ENCODE results near the gene F2R.

Gene F2R

GRCh38 chr5:76684756-76685519, 31.0 kb upstream of the F2R start:
- H3K27me3 ChIP-seq (ENCODE audit: insufficient read depth, insufficient read length), result no peaks in the 10 kb centered on the region
- TF ChIP-seq YY1 (IDR thresholded peaks at IDR 0.05; ENCODE audit: insufficient read depth, insufficient read length) (no peak), ZNF274 (IDR thresholded peaks at IDR 0.05; ENCODE audit: low read depth, low read length) (no peak), SUZ12 (IDR thresholded peaks at IDR 0.05; ENCODE audit: extremely low read depth, insufficient read depth, insufficient read length) (no peak)
- no peaks in the 10 kb centered on the region for H3K4me1 ChIP-seq (ENCODE audit: insufficient read depth, insufficient read length)
- no peaks in the 10 kb centered on the region for H3K9me3 ChIP-seq (ENCODE audit: insufficient read depth, low read length)
- no peak for DNase-seq (ENCODE audit: low read depth, low spot score)
- no peak overlapping the region for H3K4me3 ChIP-seq (ENCODE audit: insufficient read length, low read depth)
- no peak overlapping the region for H3K9ac ChIP-seq (ENCODE audit: insufficient read length, low read depth)
- H3K36me3 ChIP-seq (ENCODE audit: insufficient read depth, insufficient read length, low read length), result no peaks in the 10 kb centered on the region

GRCh38 chr5:76685704-76686103, 30.2 kb upstream of the F2R start:
- Histone ChIP-seq H3K36me3 (ENCODE audit: insufficient read depth, insufficient read length, low read length) (no peaks in the 10 kb centered on the region), H3K9me3 (ENCODE audit: insufficient read depth, low read length) (no peaks in the 10 kb centered on the region), H3K4me3 (ENCODE audit: insufficient read length, low read depth) (no peak overlapping the region), H3K4me1 (ENCODE audit: insufficient read depth, insufficient read length) (no peaks in the 10 kb centered on the region), H3K9ac (ENCODE audit: insufficient read length, low read depth) (no peak overlapping the region), H3K27me3 (ENCODE audit: insufficient read depth, insufficient read length) (no peaks in the 10 kb centered on the region)
- no peak for DNase-seq (ENCODE audit: low read depth, low spot score)
- TF ChIP-seq YY1 (IDR thresholded peaks at IDR 0.05; ENCODE audit: insufficient read depth, insufficient read length) (no peak), SUZ12 (IDR thresholded peaks at IDR 0.05; ENCODE audit: extremely low read depth, insufficient read depth, insufficient read length) (no peak), ZNF274 (IDR thresholded peaks at IDR 0.05; ENCODE audit: low read depth, low read length) (no peak)

- no peak for DNase-seq (ENCODE audit: low read depth, low spot score)
- no peak overlapping the region for H3K9ac ChIP-seq (ENCODE audit: insufficient read length, low read depth)
- H3K4me3 ChIP-seq (ENCODE audit: insufficient read length, low read depth), result no peak overlapping the region
- no peaks in the 10 kb centered on the region for H3K4me1 ChIP-seq (ENCODE audit: insufficient read depth, insufficient read length)
- H3K27me3 ChIP-seq (ENCODE audit: insufficient read depth, insufficient read length), result no peaks in the 10 kb centered on the region
- no peaks in the 10 kb centered on the region for H3K36me3 ChIP-seq (ENCODE audit: insufficient read depth, insufficient read length, low read length)
- TF ChIP-seq ZNF274 (IDR thresholded peaks at IDR 0.05; ENCODE audit: low read depth, low read length), result no peak
- no peak for TF ChIP-seq YY1 (IDR thresholded peaks at IDR 0.05; ENCODE audit: insufficient read depth, insufficient read length)
- no peak for TF ChIP-seq SUZ12 (IDR thresholded peaks at IDR 0.05; ENCODE audit: extremely low read depth, insufficient read depth, insufficient read length)
- H3K9me3 ChIP-seq (ENCODE audit: insufficient read depth, low read length), result no peaks in the 10 kb centered on the region
These were observed 27.7 kb upstream of the F2R start for GRCh38 chr5:76688212-76688611.

GRCh38 chr5:76688836-76689235, 27.1 kb upstream of the F2R start:
- Histone ChIP-seq H3K4me1 (ENCODE audit: insufficient read depth, insufficient read length) (no peaks in the 10 kb centered on the region), H3K27me3 (ENCODE audit: insufficient read depth, insufficient read length) (no peaks in the 10 kb centered on the region), H3K9ac (ENCODE audit: insufficient read length, low read depth) (no peak overlapping the region), H3K9me3 (ENCODE audit: insufficient read depth, low read length) (no peaks in the 10 kb centered on the region), H3K36me3 (ENCODE audit: insufficient read depth, insufficient read length, low read length) (no peaks in the 10 kb centered on the region), H3K4me3 (ENCODE audit: insufficient read length, low read depth) (no peak overlapping the region)
- no peak for DNase-seq (ENCODE audit: low read depth, low spot score)
- TF ChIP-seq ZNF274 (IDR thresholded peaks at IDR 0.05; ENCODE audit: low read depth, low read length), result no peak
- TF ChIP-seq YY1 (IDR thresholded peaks at IDR 0.05; ENCODE audit: insufficient read depth, insufficient read length), result no peak
- TF ChIP-seq SUZ12 (IDR thresholded peaks at IDR 0.05; ENCODE audit: extremely low read depth, insufficient read depth, insufficient read length), result no peak

- no peak overlapping the region for H3K9ac ChIP-seq (ENCODE audit: insufficient read length, low read depth)
- H3K4me1 ChIP-seq (ENCODE audit: insufficient read depth, insufficient read length), result no peaks in the 10 kb centered on the region
- no peak overlapping the region for H3K4me3 ChIP-seq (ENCODE audit: insufficient read length, low read depth)
- H3K36me3 ChIP-seq (ENCODE audit: insufficient read depth, insufficient read length, low read length), result no peaks in the 10 kb centered on the region
- no peaks in the 10 kb centered on the region for H3K9me3 ChIP-seq (ENCODE audit: insufficient read depth, low read length)
- TF ChIP-seq SUZ12 (IDR thresholded peaks at IDR 0.05; ENCODE audit: extremely low read depth, insufficient read depth, insufficient read length) (no peak), ZNF274 (IDR thresholded peaks at IDR 0.05; ENCODE audit: low read depth, low read length) (no peak), YY1 (IDR thresholded peaks at IDR 0.05; ENCODE audit: insufficient read depth, insufficient read length) (no peak)
- no peaks in the 10 kb centered on the region for H3K27me3 ChIP-seq (ENCODE audit: insufficient read depth, insufficient read length)
- no peak for DNase-seq (ENCODE audit: low read depth, low spot score)
These were observed 26.4 kb upstream of the F2R start for GRCh38 chr5:76689321-76690036.

- Histone ChIP-seq H3K9me3 (ENCODE audit: insufficient read depth, low read length) (no peaks in the 10 kb centered on the region), H3K4me1 (ENCODE audit: insufficient read depth, insufficient read length) (no peaks in the 10 kb centered on the region), H3K4me3 (ENCODE audit: insufficient read length, low read depth) (no peak overlapping the region), H3K9ac (ENCODE audit: insufficient read length, low read depth) (no peak overlapping the region), H3K36me3 (ENCODE audit: insufficient read depth, insufficient read length, low read length) (no peaks in the 10 kb centered on the region), H3K27me3 (ENCODE audit: insufficient read depth, insufficient read length) (no peaks in the 10 kb centered on the region)
- DNase-seq (ENCODE audit: low read depth, low spot score), result no peak
- TF ChIP-seq ZNF274 (IDR thresholded peaks at IDR 0.05; ENCODE audit: low read depth, low read length) (no peak), SUZ12 (IDR thresholded peaks at IDR 0.05; ENCODE audit: extremely low read depth, insufficient read depth, insufficient read length) (no peak), YY1 (IDR thresholded peaks at IDR 0.05; ENCODE audit: insufficient read depth, insufficient read length) (no peak)
These were observed 25.8 kb upstream of the F2R start for GRCh38 chr5:76690037-76690679.
